ENCODE measurements around the gene ERCC5. TPM values are rescaled to one million over a fixed set of nuclear protein-coding genes. Genes with fewer than 3 reads are reported as not detected.

The ERCC5 gene
- total and polyA plus RNA-seq, 7 donors, result 13.5 to 37.4 (median 24.3) TPM

DNA sequence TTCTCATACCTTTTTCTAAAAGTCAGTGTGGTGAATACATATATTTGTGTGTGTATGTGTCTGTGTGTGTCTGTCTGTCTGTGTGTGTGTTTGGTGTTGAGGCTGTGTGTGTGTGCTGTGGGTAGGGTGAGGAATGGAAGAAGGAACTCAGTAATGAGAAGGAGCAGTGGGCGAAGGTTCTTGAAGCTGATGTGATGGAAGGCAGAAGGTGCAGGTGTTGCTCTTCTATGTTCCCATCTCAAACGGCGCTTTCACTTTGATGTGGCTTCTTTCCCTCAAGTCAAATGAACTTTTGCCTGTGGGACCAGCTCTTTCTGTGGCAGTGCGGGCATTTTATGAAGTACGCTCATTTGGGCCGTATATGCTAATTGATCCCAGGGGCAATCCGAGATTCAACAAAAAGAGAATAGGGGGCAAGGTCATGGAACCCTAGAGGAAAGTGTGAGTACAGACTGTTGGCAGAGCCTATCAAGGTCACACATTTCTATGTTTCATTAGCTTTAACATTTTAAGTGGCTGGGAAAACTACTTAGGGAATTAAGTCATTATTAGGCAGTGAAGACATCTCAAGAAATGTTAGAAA is 31.7 kb upstream of the ERCC5 start:
- DNase-seq (no peak), ATAC-seq (no peak)
- Histone ChIP-seq H3K9me3 (peaks cover 10% of the 10 kb centered on the region), H3K36me3 (ENCODE audit: insufficient read depth in 1 of 2, low read depth in 1 of 2) (peaks cover 4 to 52% of the 10 kb centered on the region in 2 donors), H3K27ac (no peak overlapping the region), H3K4me1 (peaks cover 15% of the 10 kb centered on the region), H3K27me3 (ENCODE audit: insufficient read depth in 3 of 3, low read length in 2 of 3) (no peaks in the 10 kb centered on the region), H3K4me3 (no peak overlapping the region)
- no peak for TF ChIP-seq CTCF (IDR thresholded peaks at IDR 0.05)
- WGBS, 3 donors, result 78 to 84% (median 83%) methylated on average over 7 of the region's 7 CpGs
- intact Hi-C loops (cut with DNase I), result no loop called here

DNA sequence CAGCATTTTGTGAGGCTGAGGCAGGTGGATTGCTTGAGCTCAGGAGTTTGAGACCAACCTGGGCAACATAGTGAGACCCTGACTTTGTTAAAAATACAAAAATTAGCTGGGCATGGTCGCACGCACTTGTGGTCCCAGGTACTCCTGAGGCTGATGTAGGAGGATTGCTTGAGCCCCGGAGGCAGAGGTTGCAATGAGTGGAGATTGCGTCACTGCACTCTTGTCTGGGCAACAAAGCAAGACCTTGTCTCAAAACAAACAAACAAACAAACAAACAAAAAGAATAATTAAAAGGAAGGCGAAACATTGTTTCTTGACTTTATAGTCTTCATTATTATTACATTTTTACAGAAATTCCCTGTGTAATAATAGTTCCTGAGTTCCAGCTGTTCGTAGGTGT is 31.0 kb upstream of the ERCC5 start:
- intact Hi-C loops (cut with DNase I), result no loop called here
- Histone ChIP-seq H3K27ac (no peak overlapping the region), H3K9me3 (peaks cover 10% of the 10 kb centered on the region), H3K27me3 (ENCODE audit: insufficient read depth in 3 of 3, low read length in 2 of 3) (no peaks in the 10 kb centered on the region), H3K4me3 (no peak overlapping the region), H3K36me3 (ENCODE audit: insufficient read depth in 1 of 2, low read depth in 1 of 2) (peaks cover 4 to 56% of the 10 kb centered on the region in 2 donors), H3K4me1 (peaks cover 15% of the 10 kb centered on the region)
- no peak for TF ChIP-seq CTCF (IDR thresholded peaks at IDR 0.05)
- DNase-seq (no peak), ATAC-seq (no peak)
- 71 to 86% (median 81%) methylated on average over 6 of the region's 6 CpGs for WGBS, 3 donors

GRCh38 chr13:102815788-102816187 is 30.0 kb upstream of the ERCC5 start:
- no peak for ATAC-seq
- 59 to 76% (median 61%) methylated on average over 5 of the region's 5 CpGs for WGBS, 3 donors
- H3K27ac ChIP-seq, result no peak overlapping the region
- H3K36me3 ChIP-seq (ENCODE audit: insufficient read depth in 1 of 2, low read depth in 1 of 2), result peaks cover 4 to 56% of the 10 kb centered on the region in 2 donors
- no peak overlapping the region for H3K4me3 ChIP-seq
- H3K4me1 ChIP-seq, result peaks cover 15% of the 10 kb centered on the region
- no peaks in the 10 kb centered on the region for H3K27me3 ChIP-seq (ENCODE audit: insufficient read depth in 3 of 3, low read length in 2 of 3)
- H3K9me3 ChIP-seq, result peaks cover 3% of the 10 kb centered on the region
- intact Hi-C loops (cut with DNase I), result no loop called here
- TF ChIP-seq CTCF (IDR thresholded peaks at IDR 0.05), result no peak
- DNase-seq, result no peak

DNA sequence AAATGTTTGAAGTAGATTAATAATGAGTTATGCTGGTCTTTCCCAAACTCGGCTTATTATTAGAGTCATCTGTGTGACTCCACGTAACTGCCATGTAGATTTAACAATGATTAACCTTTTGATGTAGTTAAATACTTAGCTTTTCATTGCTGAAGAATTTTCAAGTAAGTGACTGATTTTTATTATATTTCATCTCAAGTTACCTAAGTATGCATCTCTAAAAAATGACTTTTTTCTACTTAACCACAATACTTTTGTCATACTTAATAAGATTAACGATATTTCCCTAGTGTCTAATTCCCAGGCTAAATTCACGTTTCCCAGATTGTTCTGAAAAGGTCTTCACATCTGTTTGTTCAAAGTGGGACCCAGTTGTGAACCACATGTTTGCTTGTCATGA is 29.1 kb upstream of the ERCC5 start:
- no peak for TF ChIP-seq CTCF (IDR thresholded peaks at IDR 0.05)
- intact Hi-C loops (cut with DNase I), result no loop called here
- Histone ChIP-seq H3K27me3 (ENCODE audit: insufficient read depth in 3 of 3, low read length in 2 of 3) (no peaks in the 10 kb centered on the region), H3K4me3 (no peak overlapping the region), H3K4me1 (peaks cover 15% of the 10 kb centered on the region), H3K36me3 (ENCODE audit: insufficient read depth in 1 of 2, low read depth in 1 of 2) (peaks cover 5 to 62% of the 10 kb centered on the region in 2 donors), H3K27ac (no peak overlapping the region), H3K9me3 (no peaks in the 10 kb centered on the region)
- ATAC-seq (no peak), DNase-seq (no peak)
- WGBS, 3 donors, result 79 to 82% (median 80%) methylated on average over 4 of the region's 4 CpGs

GRCh38 chr13:102817241-102817640 is 28.6 kb upstream of the ERCC5 start:
- TF ChIP-seq CTCF (IDR thresholded peaks at IDR 0.05), result no peak
- DNase-seq (no peak), ATAC-seq (no peak)
- intact Hi-C loops (cut with DNase I), result no loop called here
- H3K4me3 ChIP-seq, result no peak overlapping the region
- no peaks in the 10 kb centered on the region for H3K27me3 ChIP-seq (ENCODE audit: insufficient read depth in 3 of 3, low read length in 2 of 3)
- peaks cover 15% of the 10 kb centered on the region for H3K4me1 ChIP-seq
- no peaks in the 10 kb centered on the region for H3K9me3 ChIP-seq
- H3K36me3 ChIP-seq (ENCODE audit: insufficient read depth in 1 of 2, low read depth in 1 of 2), result peaks cover 11 to 68% of the 10 kb centered on the region in 2 donors
- 85 to 97% (median 97%) methylated on average over 1 of the region's 1 CpG for WGBS, 3 donors
- no peak overlapping the region for H3K27ac ChIP-seq

Data from psoas muscle (tissue), 8 donors.